Hepatocyte (in vitro differentiated cells): Measurements from ENCODE around the gene SCYGR3. TPM values are rescaled to one million over a fixed set of nuclear protein-coding genes. Genes with fewer than 3 reads are reported as not detected.

Source experiments
- DNase-seq: peaks from one replicate; pipeline ENCODE4 v3.0.0-alpha.2; 2016; ENCODE audit warnings: low spot score
- H2AFZ ChIP-seq: fragments of 200-600 bp; sonication (generic); 2 replicates; pipeline ENCODE4 v1.6.0; 2016; ENCODE audit warnings: antibody characterized with exemption, mild to moderate bottlenecking
- H3K27ac ChIP-seq: fragments of 200-600 bp; sonication (generic); 2 replicates; pipeline ENCODE4 v1.5.1; 2016; ENCODE audit warnings: mild to moderate bottlenecking
- H3K27me3 ChIP-seq: fragments of 200-600 bp; sonication (generic); 2 replicates; pipeline ENCODE4 v1.6.1; 2016
- H3K36me3 ChIP-seq: fragments of 200-600 bp; sonication (generic); replicated peaks from 2 replicates; pipeline ENCODE4 v1.5.1; 2016; ENCODE audit warnings: low read depth; ENCODE audit not compliant: insufficient read depth
- H3K4me1 ChIP-seq: fragments of 200-600 bp; sonication (generic); 2 replicates; pipeline ENCODE4 v1.5.1; 2016; ENCODE audit warnings: mild to moderate bottlenecking, moderate library complexity; ENCODE audit not compliant: insufficient read depth
- H3K4me2 ChIP-seq: fragments of 200-600 bp; sonication (generic); 2 replicates; pipeline ENCODE4 v1.6.0; 2016
- H3K4me3 ChIP-seq: fragments of 200-600 bp; sonication (generic); 2 replicates; pipeline ENCODE4 v1.5.1; 2016; ENCODE audit warnings: mild to moderate bottlenecking
- H3K79me2 ChIP-seq: fragments of 200-600 bp; sonication (generic); 2 replicates; pipeline ENCODE4 v1.6.0; 2017; ENCODE audit warnings: mild to moderate bottlenecking
- H3K9me2 ChIP-seq: fragments of 200-600 bp; sonication (generic); replicated peaks from 2 replicates; pipeline ENCODE4 v1.6.0; 2017; ENCODE audit warnings: mild to moderate bottlenecking; ENCODE audit not compliant: insufficient read depth
- H3K9me3 ChIP-seq: fragments of 200-600 bp; sonication (generic); 2 replicates; pipeline ENCODE4 v1.5.1; 2016; ENCODE audit warnings: low read depth, mild to moderate bottlenecking
- H4K20me1 ChIP-seq: fragments of 200-600 bp; sonication (generic); 2 replicates; pipeline ENCODE4 v1.6.0; 2016; ENCODE audit warnings: mild to moderate bottlenecking; ENCODE audit not compliant: insufficient read depth, poor library complexity, severe bottlenecking
- EZH2 ChIP-seq: fragments of 200-600 bp; sonication (generic); IDR thresholded peaks from 2 replicates; pipeline ENCODE4 v1.6.1; 2016; ENCODE audit warnings: antibody characterized with exemption, mild to moderate bottlenecking, borderline replicate concordance
- EZH2phosphoT487 ChIP-seq: fragments of 200-600 bp; sonication (generic); IDR thresholded peaks from one replicate; pipeline ENCODE4 v1.6.1; 2018; ENCODE audit warnings: antibody characterized with exemption, mild to moderate bottlenecking, low read depth, moderate library complexity; ENCODE audit not compliant: unreplicated experiment, severe bottlenecking
- WGBS: methylation state at CpG from one replicate; pipeline ENCODE4 v1.1.6; 2016; ENCODE audit warnings: low lambda C conversion rate; ENCODE audit errors: missing lambda C conversion rate; 5-methylcytosine and 5-hydroxymethylcytosine counted together
- polyA plus RNA-seq: library from polyadenylated mRNA; unstranded; fragments of >200 nt; fragmentation: Nextera tagmentation; extraction: Ambion mirVana; gene quantifications from 2 replicates; pipeline ENCODE4 v1.2.1, GENCODE V29; 2016
- total RNA-seq: library from RNA; depleted of rRNA; stranded (reverse); fragments of >200 nt; gene quantifications from 2 replicates; pipeline ENCODE4 v1.2.3, GENCODE V29; 2014
- TF ChIP-seq, protein P1 (sequence below): fragments of 200-600 bp; sonication (generic); IDR thresholded peaks from 2 replicates; pipeline ENCODE4 v1.5.1; 2016; ENCODE audit warnings: antibody characterized with exemption, mild to moderate bottlenecking; ENCODE audit not compliant: poor library complexity

The SCYGR3 gene
- total and polyA plus RNA-seq, 2 experiments from 2014 or later: not detected

- H3K9me3 ChIP-seq: no peaks in the 10 kb centered on the region
- WGBS: 73% methylated on average over 5 of the region's 5 CpGs
- H3K27me3 ChIP-seq: no peaks in the 10 kb centered on the region
- H3K4me1 ChIP-seq: no peaks in the 10 kb centered on the region
- H3K9me2 ChIP-seq: no peaks in the 10 kb centered on the region
- no peak overlapping the region for H3K27ac ChIP-seq
- no peak for TF ChIP-seq EZH2phosphoT487
- H3K4me3 ChIP-seq: no peak overlapping the region
- no peak overlapping the region for H3K4me2 ChIP-seq
- H3K36me3 ChIP-seq: no peaks in the 10 kb centered on the region
- H3K79me2 ChIP-seq: no peaks in the 10 kb centered on the region
- DNase-seq: no peak
- no peaks in the 10 kb centered on the region for H4K20me1 ChIP-seq
- no peak overlapping the region for H2AFZ ChIP-seq
Measured at GRCh38 chr2:227615906-227616305, 1.3 kb upstream of the SCYGR3 start.

DNA sequence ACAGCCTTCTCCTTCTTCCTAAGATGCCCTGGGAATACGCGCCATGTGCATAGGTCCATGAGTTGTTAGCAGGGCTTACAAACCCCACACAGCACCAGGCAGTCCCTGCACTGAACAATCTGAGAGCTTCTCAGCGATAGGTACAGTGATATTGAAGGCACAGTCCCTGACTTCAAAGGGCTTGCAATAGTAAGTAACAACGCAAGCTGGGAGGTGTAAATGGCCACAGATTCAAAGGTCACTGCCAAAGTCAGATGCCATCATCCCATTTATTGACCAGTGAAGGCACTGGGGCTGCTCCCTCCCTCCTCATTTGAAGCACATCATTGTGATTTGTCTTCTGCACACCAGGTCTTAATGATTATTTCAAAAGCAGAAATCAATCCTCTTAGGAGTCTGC lies 541 bp upstream of the SCYGR3 start:
- TF ChIP-seq, protein P1, sequence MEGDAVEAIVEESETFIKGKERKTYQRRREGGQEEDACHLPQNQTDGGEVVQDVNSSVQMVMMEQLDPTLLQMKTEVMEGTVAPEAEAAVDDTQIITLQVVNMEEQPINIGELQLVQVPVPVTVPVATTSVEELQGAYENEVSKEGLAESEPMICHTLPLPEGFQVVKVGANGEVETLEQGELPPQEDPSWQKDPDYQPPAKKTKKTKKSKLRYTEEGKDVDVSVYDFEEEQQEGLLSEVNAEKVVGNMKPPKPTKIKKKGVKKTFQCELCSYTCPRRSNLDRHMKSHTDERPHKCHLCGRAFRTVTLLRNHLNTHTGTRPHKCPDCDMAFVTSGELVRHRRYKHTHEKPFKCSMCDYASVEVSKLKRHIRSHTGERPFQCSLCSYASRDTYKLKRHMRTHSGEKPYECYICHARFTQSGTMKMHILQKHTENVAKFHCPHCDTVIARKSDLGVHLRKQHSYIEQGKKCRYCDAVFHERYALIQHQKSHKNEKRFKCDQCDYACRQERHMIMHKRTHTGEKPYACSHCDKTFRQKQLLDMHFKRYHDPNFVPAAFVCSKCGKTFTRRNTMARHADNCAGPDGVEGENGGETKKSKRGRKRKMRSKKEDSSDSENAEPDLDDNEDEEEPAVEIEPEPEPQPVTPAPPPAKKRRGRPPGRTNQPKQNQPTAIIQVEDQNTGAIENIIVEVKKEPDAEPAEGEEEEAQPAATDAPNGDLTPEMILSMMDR: no peak
- TF ChIP-seq EZH2 (no peak), EZH2phosphoT487 (no peak)
- WGBS: 83% methylated on average over 4 of the region's 4 CpGs
- no peaks in the 10 kb centered on the region for H3K27me3 ChIP-seq
- H3K4me3 ChIP-seq: no peak overlapping the region
- DNase-seq: no peak
- H3K4me2 ChIP-seq: no peak overlapping the region
- H3K79me2 ChIP-seq: no peaks in the 10 kb centered on the region
- no peaks in the 10 kb centered on the region for H4K20me1 ChIP-seq
- H3K4me1 ChIP-seq: no peaks in the 10 kb centered on the region
- H3K9me3 ChIP-seq: no peaks in the 10 kb centered on the region
- H3K36me3 ChIP-seq: no peaks in the 10 kb centered on the region
- no peak overlapping the region for H3K27ac ChIP-seq
- no peaks in the 10 kb centered on the region for H3K9me2 ChIP-seq
- H2AFZ ChIP-seq: no peak overlapping the region

GRCh38 chr2:227614246-227614645 lies 394 bp downstream of the SCYGR3 start:
- no peak overlapping the region for H3K4me3 ChIP-seq
- no peak for TF ChIP-seq EZH2
- TF ChIP-seq EZH2phosphoT487: no peak
- TF ChIP-seq, protein P1: no peak
- WGBS: 87% methylated on average over 4 of the region's 4 CpGs
- H2AFZ ChIP-seq: no peak overlapping the region
- no peak overlapping the region for H3K4me2 ChIP-seq
- no peak for DNase-seq
- no peak overlapping the region for H3K27ac ChIP-seq
- no peaks in the 10 kb centered on the region for H4K20me1 ChIP-seq
- no peaks in the 10 kb centered on the region for H3K27me3 ChIP-seq
- H3K9me2 ChIP-seq: no peaks in the 10 kb centered on the region
- no peaks in the 10 kb centered on the region for H3K36me3 ChIP-seq
- H3K79me2 ChIP-seq: no peaks in the 10 kb centered on the region
- no peaks in the 10 kb centered on the region for H3K9me3 ChIP-seq
- no peaks in the 10 kb centered on the region for H3K4me1 ChIP-seq

GRCh38 chr2:227613272-227613660 lies 1.4 kb downstream of the SCYGR3 start:
- no peaks in the 10 kb centered on the region for H3K9me2 ChIP-seq
- H3K4me3 ChIP-seq: no peak overlapping the region
- H3K4me1 ChIP-seq: no peaks in the 10 kb centered on the region
- TF ChIP-seq EZH2phosphoT487: no peak
- TF ChIP-seq, protein P1: no peak
- no peak for TF ChIP-seq EZH2
- no peak for DNase-seq
- H3K4me2 ChIP-seq: no peak overlapping the region
- WGBS: 80% methylated on average over 4 of the region's 4 CpGs
- H3K9me3 ChIP-seq: no peaks in the 10 kb centered on the region
- no peaks in the 10 kb centered on the region for H3K27me3 ChIP-seq
- no peak overlapping the region for H2AFZ ChIP-seq
- no peaks in the 10 kb centered on the region for H3K79me2 ChIP-seq
- H3K27ac ChIP-seq: no peak overlapping the region
- no peaks in the 10 kb centered on the region for H3K36me3 ChIP-seq
- no peaks in the 10 kb centered on the region for H4K20me1 ChIP-seq
